ENCODE data around the gene SCN1A. TPM values are rescaled to one million over a fixed set of nuclear protein-coding genes. Genes with fewer than 3 reads are reported as not detected.

The SCN1A gene
- total and polyA plus RNA-seq, 2 of the 4 experiments (the other 2 are of a cell fraction) = under 0.01 TPM; not detected in 1

- H3K23ac ChIP-seq (ENCODE audit: low read depth, low read length) = no peak overlapping the region
- H3K14ac ChIP-seq (replicated peaks; ENCODE audit: low read depth, low read length) = no peak overlapping the region
- H3K36me3 ChIP-seq (ENCODE audit: control insufficient read depth, insufficient read depth, low read length) = no peaks in the 10 kb centered on the region
- no peaks in the 10 kb centered on the region for H4K20me1 ChIP-seq (ENCODE audit: insufficient read depth, low read length)
- no CpG with 5 or more reads among the region's 2 CpGs for WGBS, 2 experiments (ENCODE audit: extremely low coverage in 2 of 2, insufficient read length in 1 of 2)
- H3K56ac ChIP-seq (ENCODE audit: extremely low read depth, insufficient read depth, low read length) = no peak overlapping the region
- H2BK20ac ChIP-seq (ENCODE audit: low read depth, low read length) = no peak overlapping the region
- no peak overlapping the region for H3K27ac ChIP-seq (ENCODE audit: insufficient read depth, low read length)
- no peaks in the 10 kb centered on the region for H3K9me3 ChIP-seq (ENCODE audit: control insufficient read depth, insufficient read depth, low read length)
- H3K9me1 ChIP-seq (ENCODE audit: insufficient read depth, low read length) = no peaks in the 10 kb centered on the region
- no peaks in the 10 kb centered on the region for H3K4me1 ChIP-seq (ENCODE audit: control insufficient read depth, insufficient read depth, low read length)
- H3K4ac ChIP-seq (ENCODE audit: low read depth, low read length) = no peak overlapping the region
- no peak overlapping the region for H2BK15ac ChIP-seq (ENCODE audit: low read depth, low read length)
- H4K8ac ChIP-seq (ENCODE audit: low read depth in 2 of 2, low read length in 2 of 2) = no peak overlapping the region
- H3K4me3 ChIP-seq (ENCODE audit: insufficient read depth, low read depth, low read length) = no peak overlapping the region
- dilution Hi-C loops (cut with HindIII; ENCODE audit: low sequenced_read_pairs, unreplicated experiment) = no loop called here
- H2AFZ ChIP-seq (replicated peaks; ENCODE audit: low read length, poor library complexity) = no peak overlapping the region
- ChIA-PET POLR2A (ENCODE audit: unreplicated experiment) (no interaction called here), CTCF (no interaction called here)
- intact Hi-C loops (cut with micrococcal nuclease) = no loop called here
- H4K5ac ChIP-seq (ENCODE audit: low read depth, low read length) = no peak overlapping the region
- no peak overlapping the region for H4K91ac ChIP-seq (ENCODE audit: insufficient read depth, low read depth, low read length)
- no peak overlapping the region for H2AK5ac ChIP-seq (ENCODE audit: low read depth, low read length)
- no TSS peak for BruUV-seq (replicated peaks)
- H2BK120ac ChIP-seq (ENCODE audit: low read depth, low read length) = no peak overlapping the region
- H3K4me2 ChIP-seq (ENCODE audit: low read depth, low read length) = no peak overlapping the region
- H3K27me3 ChIP-seq (ENCODE audit: control insufficient read depth, insufficient read depth, low read length) = no peaks in the 10 kb centered on the region
- H2BK5ac ChIP-seq (ENCODE audit: low read depth, low read length, poor library complexity, severe bottlenecking) = no peak overlapping the region
- H2AK9ac ChIP-seq (replicated peaks; ENCODE audit: low read depth, low read length, poor library complexity) = no peak overlapping the region
- no peak for TF ChIP-seq NFE2L2 (IDR thresholded peaks at IDR 0.05; ENCODE audit: low read depth, low read length)
- TF ChIP-seq MAFK (IDR thresholded peaks at IDR 0.05; ENCODE audit: low read depth, low read length) = no peak
- TF ChIP-seq SMC3 (IDR thresholded peaks at IDR 0.05; ENCODE audit: low read depth, low read length) = no peak
- TF ChIP-seq MAZ (IDR thresholded peaks at IDR 0.05; ENCODE audit: borderline replicate concordance, low read depth, low read length) = no peak
- no peak for TF ChIP-seq BHLHE40 (IDR thresholded peaks at IDR 0.05; ENCODE audit: low read depth, low read length)
- TF ChIP-seq CEBPB (IDR thresholded peaks at IDR 0.05; ENCODE audit: low read depth, low read length) = no peak
- TF ChIP-seq MXI1 (IDR thresholded peaks at IDR 0.05; ENCODE audit: borderline replicate concordance, low read depth, low read length) = no peak
- TF ChIP-seq CHD1 (IDR thresholded peaks at IDR 0.05; ENCODE audit: low read depth, low read length) = no peak
- no peak for TF ChIP-seq RCOR1 (IDR thresholded peaks at IDR 0.05; ENCODE audit: insufficient replicate concordance, low read length)
- TF ChIP-seq FOS (IDR thresholded peaks at IDR 0.05; ENCODE audit: low read depth, low read length) = no peak
- TF ChIP-seq, protein P1, sequence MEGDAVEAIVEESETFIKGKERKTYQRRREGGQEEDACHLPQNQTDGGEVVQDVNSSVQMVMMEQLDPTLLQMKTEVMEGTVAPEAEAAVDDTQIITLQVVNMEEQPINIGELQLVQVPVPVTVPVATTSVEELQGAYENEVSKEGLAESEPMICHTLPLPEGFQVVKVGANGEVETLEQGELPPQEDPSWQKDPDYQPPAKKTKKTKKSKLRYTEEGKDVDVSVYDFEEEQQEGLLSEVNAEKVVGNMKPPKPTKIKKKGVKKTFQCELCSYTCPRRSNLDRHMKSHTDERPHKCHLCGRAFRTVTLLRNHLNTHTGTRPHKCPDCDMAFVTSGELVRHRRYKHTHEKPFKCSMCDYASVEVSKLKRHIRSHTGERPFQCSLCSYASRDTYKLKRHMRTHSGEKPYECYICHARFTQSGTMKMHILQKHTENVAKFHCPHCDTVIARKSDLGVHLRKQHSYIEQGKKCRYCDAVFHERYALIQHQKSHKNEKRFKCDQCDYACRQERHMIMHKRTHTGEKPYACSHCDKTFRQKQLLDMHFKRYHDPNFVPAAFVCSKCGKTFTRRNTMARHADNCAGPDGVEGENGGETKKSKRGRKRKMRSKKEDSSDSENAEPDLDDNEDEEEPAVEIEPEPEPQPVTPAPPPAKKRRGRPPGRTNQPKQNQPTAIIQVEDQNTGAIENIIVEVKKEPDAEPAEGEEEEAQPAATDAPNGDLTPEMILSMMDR (conservative IDR thresholded peaks at IDR 0.05; ENCODE audit: low read depth, low read length) = no peak
- no peak for TF ChIP-seq POLR2A (IDR thresholded peaks at IDR 0.05; ENCODE audit: low read depth, low read length)
- no peak overlapping the region for H3K9ac ChIP-seq (ENCODE audit: low read depth, low read length)
- no peak for ATAC-seq (ENCODE audit: low read depth)
- H3K79me1 ChIP-seq (ENCODE audit: low read depth in 1 of 2, low read length in 2 of 2) = no peaks in the 10 kb centered on the region
- H3K18ac ChIP-seq (ENCODE audit: low read depth, low read length) = no peak overlapping the region
- in situ Hi-C loops (cut with MboI; ENCODE audit: low sequenced_read_pairs) = no loop called here
- no peak for DNase-seq
Measured at GRCh38 chr2:166074430-166074829, 53.4 kb downstream of the SCN1A start.
